Activated T-helper 9 cell treated with anti-CD3 and anti-CD28 coated beads, Interleukin-2, amount 50 U/mL, for 16 hours (primary cell): ENCODE data around the gene PDXDC1.
A peak's percentile ranks its signal among the peaks of the same experiment; 100 is the strongest.
"Not testable (repeated sequence)": the region's sequence is repeated elsewhere in the genome, so short reads cannot be mapped to it uniquely, and the experiment has no call there.

ENCODE experiments used
- DNase-seq: peaks from one replicate; pipeline ENCODE4 v3.0.0-alpha.2; 2020; ENCODE audit warnings: low read depth

PDXDC1 gene

GRCh38 chr16:15071916-15072769 lies 97.3 kb downstream of the PDXDC1 start:
- not testable (repeated sequence) for DNase-seq

GRCh38 chr16:15073101-15073500 lies 98.3 kb downstream of the PDXDC1 start:
- no peak for DNase-seq

GRCh38 chr16:15076161-15076560 lies 101.3 kb downstream of the PDXDC1 start:
- DNase-seq: not testable (repeated sequence)

- not testable (repeated sequence) for DNase-seq
These were observed 106.1 kb downstream of the PDXDC1 start for GRCh38 chr16:15080883-15081282.

GRCh38 chr16:15082788-15083187 lies 108.0 kb downstream of the PDXDC1 start:
- DNase-seq: not testable (repeated sequence)

GRCh38 chr16:15090663-15091269 lies 115.9 kb downstream of the PDXDC1 start:
- not testable (repeated sequence) for DNase-seq

GRCh38 chr16:15093571-15093954 lies 118.7 kb downstream of the PDXDC1 start:
- not testable (repeated sequence) for DNase-seq

GRCh38 chr16:15093955-15094827 lies 119.4 kb downstream of the PDXDC1 start, which contains the start of gene RRN3:
RRN3 (minus strand) TSS chr16:15094272; CDS start chr16:15094233, 39 bp downstream.
- peak; percentile 78 for DNase-seq

GRCh38 chr16:15096583-15096972 lies 121.8 kb downstream of the PDXDC1 start:
- not testable (repeated sequence) for DNase-seq

GRCh38 chr16:15099366-15099909 lies 124.6 kb downstream of the PDXDC1 start:
- DNase-seq: not testable (repeated sequence)

- DNase-seq: not testable (repeated sequence)
These were observed 125.7 kb downstream of the PDXDC1 start for GRCh38 chr16:15100372-15100987.

GRCh38 chr16:15127641-15128425 lies 153.0 kb downstream of the PDXDC1 start:
- DNase-seq: not testable (repeated sequence)

- not testable (repeated sequence) for DNase-seq
These were observed 155.6 kb downstream of the PDXDC1 start for GRCh38 chr16:15130256-15130932.

GRCh38 chr16:15130943-15131700 lies 156.3 kb downstream of the PDXDC1 start:
- DNase-seq: not testable (repeated sequence)

- DNase-seq: not testable (repeated sequence)
These were observed 158.0 kb downstream of the PDXDC1 start for GRCh38 chr16:15132719-15133428.

GRCh38 chr16:15133554-15133953 lies 158.7 kb downstream of the PDXDC1 start:
- not testable (repeated sequence) for DNase-seq

GRCh38 chr16:15134752-15135482 lies 160.1 kb downstream of the PDXDC1 start:
- DNase-seq: not testable (repeated sequence)
